ELF-1 (cell line): ENCODE results near the gene CCDC192.

Experiments used
- DNase-seq: peaks from one replicate; pipeline ENCODE4 v3.0.0-alpha.2; 2016; ENCODE audit warnings: low read depth, low spot score

The CCDC192 gene

GRCh38 chr5:127919818-127920217 is 216.6 kb downstream of the CCDC192 start:
- DNase-seq: no peak

- no peak for DNase-seq
Observed at GRCh38 chr5:127920936-127921335, 217.7 kb downstream of the CCDC192 start.

GRCh38 chr5:127922603-127923002 is 219.4 kb downstream of the CCDC192 start:
- DNase-seq: no peak

- DNase-seq: no peak
Observed at GRCh38 chr5:127923804-127924570, 220.8 kb downstream of the CCDC192 start.

GRCh38 chr5:127924606-127925005 is 221.4 kb downstream of the CCDC192 start:
- no peak for DNase-seq

GRCh38 chr5:127925916-127926315 is 222.7 kb downstream of the CCDC192 start:
- DNase-seq: no peak

- no peak for DNase-seq
Observed at GRCh38 chr5:127926974-127927373, 223.8 kb downstream of the CCDC192 start.

GRCh38 chr5:127928053-127928452 is 224.9 kb downstream of the CCDC192 start:
- DNase-seq: no peak

GRCh38 chr5:127930311-127930710 is 227.1 kb downstream of the CCDC192 start:
- no peak for DNase-seq

GRCh38 chr5:127931396-127931795 is 228.2 kb downstream of the CCDC192 start:
- no peak for DNase-seq

- DNase-seq: no peak
Observed at GRCh38 chr5:127933348-127933747, 230.2 kb downstream of the CCDC192 start.

- DNase-seq: peak; percentile 81
Observed at GRCh38 chr5:127934791-127935256, 231.6 kb downstream of the CCDC192 start.

GRCh38 chr5:127935398-127935797 is 232.2 kb downstream of the CCDC192 start:
- DNase-seq: no peak

- no peak for DNase-seq
Observed at GRCh38 chr5:127936439-127936972, 233.3 kb downstream of the CCDC192 start.

GRCh38 chr5:127938746-127939145 is 235.6 kb downstream of the CCDC192 start:
- no peak for DNase-seq

GRCh38 chr5:127940854-127941253 is 237.7 kb downstream of the CCDC192 start:
- no peak for DNase-seq

GRCh38 chr5:127941646-127942045 is 238.5 kb downstream of the CCDC192 start:
- DNase-seq: no peak

- no peak for DNase-seq
Observed at GRCh38 chr5:127942246-127943060, 239.3 kb downstream of the CCDC192 start.

- no peak for DNase-seq
Observed at GRCh38 chr5:127943061-127943371, 239.8 kb downstream of the CCDC192 start.

- peak; percentile 45 for DNase-seq
Observed at GRCh38 chr5:127944125-127944524, 240.9 kb downstream of the CCDC192 start.

- no peak for DNase-seq
Observed at GRCh38 chr5:127947941-127948340, 244.8 kb downstream of the CCDC192 start.

- DNase-seq: no peak
Observed at GRCh38 chr5:127950707-127951391, 247.7 kb downstream of the CCDC192 start.
